ENCODE results near the gene MOCOS. TPM values are rescaled to one million over a fixed set of nuclear protein-coding genes. Genes with fewer than 3 reads are reported as not detected.

Gene MOCOS
- total RNA-seq, 1 donor from 2014 or later = 0.41 TPM

Other genes starting within 250 kb of the MOCOS start
- gene RPRD1A, start 119.9 kb upstream of the MOCOS start, total RNA-seq = 143 TPM
- gene SLC39A6, start 58.2 kb upstream of the MOCOS start, total RNA-seq = 231 TPM
- gene ELP2, start 57.6 kb upstream of the MOCOS start, total RNA-seq = 143 TPM
- gene FHOD3, start 110.2 kb downstream of the MOCOS start, total RNA-seq = 46.9 TPM